Measurements from ENCODE around the gene CCDC15. TPM values are rescaled to one million over a fixed set of nuclear protein-coding genes. Genes with fewer than 3 reads are reported as not detected.
A peak's percentile ranks its signal among the peaks of the same experiment; 100 is the strongest.

The CCDC15 gene
- total RNA-seq, 1 donor from 2014 or later: 1.2 TPM

DNA sequence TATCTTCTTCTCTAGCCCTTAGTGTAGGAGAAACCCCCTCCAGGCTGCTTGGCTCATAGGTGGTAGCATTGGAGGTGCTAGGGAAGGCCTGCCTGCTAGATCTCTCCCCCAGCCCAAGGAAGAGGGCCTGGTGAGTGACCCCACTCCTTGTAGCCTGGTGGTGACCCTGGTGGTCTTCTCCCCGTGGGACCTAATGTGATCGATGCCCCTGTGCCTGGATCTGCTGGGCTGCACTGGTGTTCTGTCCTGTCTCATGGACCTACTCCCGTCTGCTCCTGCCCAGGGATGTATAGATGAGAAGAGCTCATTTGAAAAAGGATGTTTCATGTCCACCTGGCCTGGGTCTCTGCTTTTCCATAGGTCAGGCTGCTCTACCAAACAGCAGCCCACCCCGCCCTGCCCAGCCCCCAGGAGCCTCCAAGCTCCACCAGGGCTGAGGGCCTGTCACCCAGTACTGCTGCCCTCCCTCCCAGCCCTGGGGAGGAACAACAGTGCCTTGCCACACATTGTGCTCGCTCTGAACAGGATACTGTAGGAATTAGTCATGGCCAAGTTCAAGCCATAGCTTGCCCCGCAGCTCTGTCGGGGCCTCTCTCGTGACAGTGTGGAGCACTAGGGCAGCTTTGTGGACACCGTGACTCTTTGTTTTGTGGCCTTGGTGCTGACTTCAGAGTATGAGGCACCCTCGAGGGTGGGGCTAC lies 128.8 kb downstream of the CCDC15 start:
- TF ChIP-seq, protein P1, sequence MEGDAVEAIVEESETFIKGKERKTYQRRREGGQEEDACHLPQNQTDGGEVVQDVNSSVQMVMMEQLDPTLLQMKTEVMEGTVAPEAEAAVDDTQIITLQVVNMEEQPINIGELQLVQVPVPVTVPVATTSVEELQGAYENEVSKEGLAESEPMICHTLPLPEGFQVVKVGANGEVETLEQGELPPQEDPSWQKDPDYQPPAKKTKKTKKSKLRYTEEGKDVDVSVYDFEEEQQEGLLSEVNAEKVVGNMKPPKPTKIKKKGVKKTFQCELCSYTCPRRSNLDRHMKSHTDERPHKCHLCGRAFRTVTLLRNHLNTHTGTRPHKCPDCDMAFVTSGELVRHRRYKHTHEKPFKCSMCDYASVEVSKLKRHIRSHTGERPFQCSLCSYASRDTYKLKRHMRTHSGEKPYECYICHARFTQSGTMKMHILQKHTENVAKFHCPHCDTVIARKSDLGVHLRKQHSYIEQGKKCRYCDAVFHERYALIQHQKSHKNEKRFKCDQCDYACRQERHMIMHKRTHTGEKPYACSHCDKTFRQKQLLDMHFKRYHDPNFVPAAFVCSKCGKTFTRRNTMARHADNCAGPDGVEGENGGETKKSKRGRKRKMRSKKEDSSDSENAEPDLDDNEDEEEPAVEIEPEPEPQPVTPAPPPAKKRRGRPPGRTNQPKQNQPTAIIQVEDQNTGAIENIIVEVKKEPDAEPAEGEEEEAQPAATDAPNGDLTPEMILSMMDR (IDR thresholded peaks at IDR 0.05): no peak
- H3K27ac Mint-ChIP-seq (ENCODE audit: unreplicated experiment): peak overlapping the region; percentile 91

DNA sequence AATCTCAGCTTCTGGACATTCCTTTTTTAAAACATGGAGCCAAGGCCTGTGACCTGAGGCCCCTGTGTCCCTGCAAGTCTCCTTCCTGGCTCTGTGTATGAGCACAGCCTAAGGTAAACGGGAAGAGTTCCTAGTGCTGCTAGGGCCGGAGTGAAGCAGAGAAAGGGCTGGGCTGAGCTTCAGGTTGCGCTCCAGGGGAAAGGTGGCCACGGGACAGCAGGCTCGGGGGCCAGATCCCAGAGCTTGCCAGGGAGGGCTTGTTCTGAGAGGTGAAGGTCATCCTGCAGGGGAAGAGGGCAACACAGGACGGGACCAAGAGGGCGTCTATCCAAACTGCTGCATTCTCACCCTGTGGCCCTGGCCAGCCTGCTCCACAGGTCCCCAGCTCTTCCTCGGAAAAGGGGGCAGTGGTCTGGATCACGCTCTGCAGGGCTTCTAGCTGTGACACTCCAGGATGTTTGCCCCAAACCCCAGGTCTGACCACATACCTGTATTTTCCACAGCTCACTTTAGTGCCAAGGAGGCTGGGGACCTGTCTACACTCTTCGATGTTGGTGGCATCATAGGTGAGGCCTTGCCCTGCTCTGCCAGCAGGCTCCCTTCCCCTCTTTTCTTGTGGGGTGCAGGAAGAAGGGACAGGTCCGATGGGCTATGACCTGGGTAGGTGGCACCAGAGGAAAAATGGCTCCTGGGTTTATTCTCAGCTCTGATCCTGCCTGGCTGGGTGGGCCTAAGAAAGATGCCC lies 129.5 kb downstream of the CCDC15 start:
- peak overlapping the region; percentile 91 for H3K27ac Mint-ChIP-seq (ENCODE audit: unreplicated experiment)
- H3K4me3 Mint-ChIP-seq (ENCODE audit: unreplicated experiment): no peak overlapping the region
- DNase-seq (ENCODE audit: low spot score): peak; percentile 58
- peaks cover 10% of the 10 kb centered on the region for H3K4me1 Mint-ChIP-seq (ENCODE audit: low read depth)
- TF ChIP-seq, protein P1 (IDR thresholded peaks at IDR 0.05): no peak
- no peaks in the 10 kb centered on the region for H3K27me3 Mint-ChIP-seq (ENCODE audit: low read depth)
- no peaks in the 10 kb centered on the region for H3K9me3 Mint-ChIP-seq (ENCODE audit: low read depth)
- no peaks in the 10 kb centered on the region for H3K36me3 Mint-ChIP-seq (ENCODE audit: low read depth)

More for the DNA sequence above, 128.8 kb downstream of the CCDC15 start:
- Mint-ChIP-seq H3K4me3 (ENCODE audit: unreplicated experiment) (no peak overlapping the region), H3K4me1 (ENCODE audit: low read depth) (peaks cover 10% of the 10 kb centered on the region), H3K9me3 (ENCODE audit: low read depth) (no peaks in the 10 kb centered on the region), H3K36me3 (ENCODE audit: low read depth) (no peaks in the 10 kb centered on the region), H3K27me3 (ENCODE audit: low read depth) (peaks cover 2% of the 10 kb centered on the region)
- peak; percentile 43 for DNase-seq (ENCODE audit: low spot score)

DNA sequence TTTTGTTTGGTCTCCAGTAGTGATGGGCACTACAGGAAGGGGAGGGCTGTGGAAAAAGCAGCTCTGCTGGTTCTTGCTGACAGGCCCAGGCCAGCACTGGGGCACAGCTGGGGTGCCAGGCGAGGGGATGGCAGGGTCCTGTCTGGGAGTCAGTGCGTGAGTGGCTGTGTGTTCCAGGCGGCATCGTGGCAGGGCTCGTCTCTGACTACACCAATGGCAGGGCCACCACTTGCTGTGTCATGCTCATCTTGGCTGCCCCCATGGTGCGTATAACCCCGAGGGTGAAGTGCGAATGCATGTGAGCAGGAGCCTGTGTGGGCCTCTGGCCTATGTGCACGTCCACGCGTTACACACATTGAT lies 130.0 kb downstream of the CCDC15 start:
- Mint-ChIP-seq H3K27me3 (ENCODE audit: low read depth) (no peaks in the 10 kb centered on the region), H3K4me3 (ENCODE audit: unreplicated experiment) (no peak overlapping the region), H3K36me3 (ENCODE audit: low read depth) (no peaks in the 10 kb centered on the region), H3K27ac (ENCODE audit: unreplicated experiment) (no peak overlapping the region), H3K9me3 (ENCODE audit: low read depth) (no peaks in the 10 kb centered on the region), H3K4me1 (ENCODE audit: low read depth) (peaks cover 10% of the 10 kb centered on the region)
- TF ChIP-seq, protein P1 (IDR thresholded peaks at IDR 0.05): no peak
- peak; percentile 43 for DNase-seq (ENCODE audit: low spot score)

DNA sequence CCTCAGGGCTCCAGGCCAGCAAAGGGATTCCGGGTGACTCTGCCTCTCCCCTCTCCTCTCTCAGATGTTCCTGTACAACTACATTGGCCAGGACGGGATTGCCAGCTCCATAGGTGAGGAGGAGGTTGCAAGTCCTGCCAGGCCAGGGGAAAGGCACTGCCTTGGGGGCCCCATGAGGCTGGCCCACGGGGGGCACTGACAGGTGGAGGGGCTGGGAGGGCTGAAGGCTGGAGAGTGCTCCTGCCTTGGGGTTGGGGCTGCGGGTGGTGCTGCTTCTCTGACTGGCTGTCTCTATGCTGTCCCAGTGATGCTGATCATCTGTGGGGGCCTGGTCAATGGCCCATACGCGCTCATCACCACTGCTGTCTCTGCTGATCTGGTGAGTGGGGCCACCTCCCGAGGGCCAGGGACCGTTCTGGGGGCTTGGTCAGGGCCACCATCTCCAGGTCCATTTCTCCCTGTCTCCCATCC lies 130.8 kb downstream of the CCDC15 start:
- Mint-ChIP-seq H3K36me3 (ENCODE audit: low read depth) (no peaks in the 10 kb centered on the region), H3K27me3 (ENCODE audit: low read depth) (no peaks in the 10 kb centered on the region), H3K9me3 (ENCODE audit: low read depth) (no peaks in the 10 kb centered on the region), H3K4me3 (ENCODE audit: unreplicated experiment) (no peak overlapping the region), H3K4me1 (ENCODE audit: low read depth) (peaks cover 10% of the 10 kb centered on the region), H3K27ac (ENCODE audit: unreplicated experiment) (no peak overlapping the region)
- TF ChIP-seq, protein P1 (IDR thresholded peaks at IDR 0.05): no peak
- DNase-seq (ENCODE audit: low spot score): peak; percentile 59

DNA sequence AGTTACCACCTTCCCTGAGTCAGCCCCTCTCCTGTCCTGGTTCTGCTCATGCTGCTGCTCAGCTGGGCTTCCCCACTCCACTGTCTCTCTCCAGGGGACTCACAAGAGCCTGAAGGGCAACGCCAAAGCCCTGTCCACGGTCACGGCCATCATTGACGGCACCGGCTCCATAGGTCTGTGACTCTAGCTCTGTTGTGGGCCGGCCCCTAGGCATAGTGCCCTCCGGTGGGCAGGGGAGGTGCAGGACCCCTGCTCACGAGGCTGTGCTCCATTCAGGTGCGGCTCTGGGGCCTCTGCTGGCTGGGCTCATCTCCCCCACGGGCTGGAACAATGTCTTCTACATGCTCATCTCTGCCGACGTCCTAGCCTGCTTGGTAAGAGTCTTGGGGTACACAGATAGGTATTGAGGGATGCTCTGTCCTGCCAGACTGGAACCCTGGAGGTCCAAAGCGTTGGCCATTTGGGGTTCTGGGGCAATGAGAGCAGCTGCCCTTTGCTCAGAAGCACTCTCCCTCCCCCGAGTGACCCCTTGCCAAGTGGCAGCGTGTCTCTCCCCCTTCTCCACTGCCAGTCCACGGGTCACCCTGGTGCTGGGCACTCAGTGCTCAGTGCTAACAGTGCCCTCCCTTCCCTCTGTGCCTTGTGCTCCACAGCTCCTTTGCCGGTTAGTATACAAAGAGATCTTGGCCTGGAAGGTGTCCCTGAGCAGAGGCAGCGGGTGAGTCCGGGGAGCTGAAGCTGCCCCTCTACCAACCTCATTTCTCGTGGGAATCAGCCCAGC lies 131.5 kb downstream of the CCDC15 start:
- H3K4me1 Mint-ChIP-seq (ENCODE audit: low read depth): peaks cover 10% of the 10 kb centered on the region
- DNase-seq (ENCODE audit: low spot score): peak; percentile 87
- no peaks in the 10 kb centered on the region for H3K27me3 Mint-ChIP-seq (ENCODE audit: low read depth)
- no peak overlapping the region for H3K4me3 Mint-ChIP-seq (ENCODE audit: unreplicated experiment)
- H3K27ac Mint-ChIP-seq (ENCODE audit: unreplicated experiment): no peak overlapping the region
- H3K36me3 Mint-ChIP-seq (ENCODE audit: low read depth): no peaks in the 10 kb centered on the region
- H3K9me3 Mint-ChIP-seq (ENCODE audit: low read depth): no peaks in the 10 kb centered on the region
- TF ChIP-seq, protein P1 (IDR thresholded peaks at IDR 0.05): no peak

Measured in chondrocyte (in vitro differentiated cells).